Inflammatory macrophage treated with lipopolysaccharide for 4 hours (primary cell): Measurements from ENCODE around the gene IQSEC1.

Experiments
- DNase-seq: peaks from one replicate; pipeline ENCODE4 v3.0.0-alpha.2; 2020

Gene IQSEC1

GRCh38 chr3:12996181-12996506 lies 77.1 kb downstream of the IQSEC1 start:
- no peak for DNase-seq

DNA sequence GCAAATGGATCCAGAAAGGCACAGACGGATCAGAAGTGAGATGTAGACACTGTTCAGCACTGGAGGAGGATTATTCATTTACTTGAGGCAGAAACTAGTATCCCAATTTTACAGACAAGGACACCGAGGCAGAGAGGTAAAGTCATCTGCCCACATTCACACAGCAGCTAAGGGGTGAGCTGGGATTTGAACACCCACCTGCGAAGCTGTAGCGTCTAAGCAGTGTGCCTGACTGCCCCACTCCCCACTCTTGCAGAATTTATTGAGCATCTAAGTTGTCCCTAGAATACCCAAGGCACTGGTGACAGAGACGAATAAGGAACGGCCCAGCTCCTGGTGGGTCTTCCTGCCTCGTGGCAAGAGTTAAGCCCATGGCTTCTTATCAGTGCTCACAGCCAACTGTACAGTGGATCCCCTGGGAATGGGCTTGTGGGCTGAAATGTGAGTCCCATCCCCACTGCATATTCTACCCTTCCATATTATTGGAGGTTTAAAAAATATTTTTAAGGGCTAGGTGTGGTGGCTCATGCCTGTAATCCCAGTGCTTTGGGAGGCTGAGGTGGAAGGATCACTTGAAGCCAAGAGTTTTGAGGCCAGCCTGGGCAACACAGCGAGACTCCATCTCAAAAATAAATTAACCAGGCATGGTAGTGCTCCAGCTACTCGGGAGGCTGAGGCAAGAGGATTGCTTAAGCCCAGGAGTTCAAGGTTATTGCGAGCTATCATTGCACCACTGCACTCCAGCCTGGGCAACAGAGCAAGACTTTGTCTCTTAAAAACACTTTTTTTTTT lies 77.6 kb downstream of the IQSEC1 start:
- DNase-seq = peak; percentile 56

DNA sequence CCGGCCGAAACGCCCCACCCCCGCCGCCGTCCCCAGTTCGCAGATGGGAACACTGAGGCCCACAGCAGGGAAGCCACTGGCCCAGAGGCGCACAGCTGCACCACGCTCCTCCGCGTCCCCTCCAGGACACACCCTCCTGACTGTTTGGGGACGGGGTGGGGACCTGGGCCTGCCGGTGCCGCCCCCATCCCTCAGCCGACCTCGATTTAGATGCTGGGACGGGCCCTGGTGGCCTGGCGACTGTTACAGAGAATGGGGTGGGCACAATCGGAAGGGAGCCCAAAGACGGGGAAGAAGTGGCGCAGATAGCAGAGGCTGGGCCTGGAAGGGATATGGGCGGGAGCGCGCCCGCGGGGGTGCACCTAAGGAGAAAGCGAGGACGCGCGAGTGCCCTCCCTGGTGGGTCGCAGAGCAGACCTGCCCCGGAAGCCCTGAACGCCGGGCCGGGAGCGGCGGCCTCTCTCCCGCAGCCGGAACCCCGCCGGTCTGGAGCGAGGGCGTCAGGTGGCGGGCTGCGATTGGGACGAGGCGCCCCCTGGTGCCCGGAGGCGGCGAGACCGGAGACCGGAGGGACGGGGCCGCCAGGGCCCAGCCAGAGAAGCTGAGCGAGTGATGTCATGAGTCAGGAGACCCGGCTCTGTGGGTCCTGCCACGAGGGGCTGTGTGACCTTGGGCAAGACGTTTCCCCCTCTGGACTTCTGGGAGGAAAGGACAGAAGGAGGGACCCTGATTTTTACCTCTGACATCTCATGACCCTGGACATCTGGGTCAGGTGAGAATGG lies 78.4 kb downstream of the IQSEC1 start:
- DNase-seq = peak; percentile 77

- no peak for DNase-seq
These were observed 78.9 kb downstream of the IQSEC1 start for GRCh38 chr3:12994357-12994606.

DNA sequence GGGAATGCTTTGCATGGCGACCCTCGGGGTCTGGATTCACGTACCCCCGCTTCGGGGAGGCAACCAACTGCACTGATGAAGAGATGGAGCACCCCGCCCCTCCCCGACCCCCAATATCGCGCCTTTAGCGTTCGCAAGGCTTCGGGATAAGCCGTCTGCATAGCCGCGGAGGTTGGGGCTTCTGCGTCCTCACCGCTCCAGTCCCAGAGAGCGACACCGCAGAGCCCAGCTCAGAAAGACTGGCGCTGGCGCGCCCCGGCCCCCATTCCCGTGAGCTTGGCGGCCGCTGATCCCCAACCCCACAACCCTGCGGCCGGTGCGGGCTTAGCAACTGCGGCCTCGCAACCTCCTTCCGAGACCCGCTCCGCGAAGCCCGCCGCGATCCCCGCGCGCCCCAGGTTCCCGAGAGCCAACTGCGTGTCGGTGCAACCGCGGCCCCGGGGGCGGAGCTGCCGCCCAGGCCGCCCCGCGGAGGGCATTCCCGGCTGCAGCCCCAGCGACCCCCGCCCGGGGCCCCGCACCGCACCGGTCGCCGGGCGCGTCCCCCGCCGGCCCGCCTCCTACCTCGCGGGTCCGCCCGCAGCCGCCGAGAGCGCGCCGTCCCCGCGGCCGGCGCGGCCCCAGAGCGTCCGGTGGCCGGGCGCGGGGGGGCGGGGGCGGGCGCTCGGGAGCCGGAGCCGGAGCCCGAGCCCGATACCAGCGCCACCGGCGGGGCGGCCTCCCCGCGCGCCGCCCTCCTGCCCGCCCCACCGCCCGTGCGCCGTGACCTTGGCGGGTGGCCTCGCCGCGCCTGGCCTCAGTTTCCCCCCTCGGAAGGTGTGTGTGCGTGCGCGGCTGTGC lies 79.5 kb downstream of the IQSEC1 start:
- DNase-seq = no peak

DNA sequence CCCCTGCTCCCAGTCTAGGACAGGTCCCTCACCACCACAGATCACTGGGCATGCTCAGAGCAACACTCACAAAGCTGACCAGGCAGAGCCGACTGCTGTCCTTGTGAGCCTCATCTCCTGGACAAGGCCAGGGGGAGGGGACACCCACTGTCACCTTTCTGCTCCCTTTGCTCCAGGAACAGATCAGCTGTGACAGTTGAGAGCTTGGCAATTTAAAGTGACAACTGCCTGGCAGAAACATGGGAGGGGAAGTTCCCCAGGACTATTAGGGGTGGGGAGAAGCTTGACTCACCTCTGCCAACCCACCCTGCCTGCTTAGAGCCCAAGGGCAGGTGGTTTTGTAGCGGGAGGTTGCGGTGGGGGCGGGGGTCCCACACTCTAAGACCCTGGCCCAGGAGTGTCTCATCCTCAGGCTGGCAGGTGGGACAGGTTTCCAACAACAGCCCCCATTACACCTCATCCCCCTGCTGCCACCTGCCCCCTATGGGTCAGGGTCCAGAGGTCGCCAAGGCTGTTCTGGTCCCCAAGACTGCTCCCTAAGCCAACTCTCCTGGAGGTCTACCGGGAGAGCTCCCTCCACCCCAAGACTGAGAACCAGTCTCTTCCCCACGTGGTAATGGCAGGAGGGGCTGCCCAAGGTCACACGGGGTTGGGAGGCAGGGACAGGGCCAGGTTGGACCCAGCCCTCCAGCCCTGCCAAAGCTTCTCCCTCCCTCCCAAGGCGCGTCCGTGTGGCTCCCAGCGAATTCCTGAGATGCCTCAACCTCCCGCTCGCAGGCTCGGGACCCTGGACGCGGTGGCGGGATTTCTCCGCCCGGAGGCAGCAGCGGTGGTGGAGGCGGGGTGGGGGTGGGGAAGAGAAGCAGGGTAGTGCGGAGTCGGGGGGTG lies 80.4 kb downstream of the IQSEC1 start:
- DNase-seq = no peak

GRCh38 chr3:12991861-12992281 lies 81.4 kb downstream of the IQSEC1 start:
- DNase-seq = no peak

- DNase-seq = no peak
These were observed 81.8 kb downstream of the IQSEC1 start for GRCh38 chr3:12991481-12991837.

GRCh38 chr3:12990781-12991480 lies 82.3 kb downstream of the IQSEC1 start:
- no peak for DNase-seq

DNA sequence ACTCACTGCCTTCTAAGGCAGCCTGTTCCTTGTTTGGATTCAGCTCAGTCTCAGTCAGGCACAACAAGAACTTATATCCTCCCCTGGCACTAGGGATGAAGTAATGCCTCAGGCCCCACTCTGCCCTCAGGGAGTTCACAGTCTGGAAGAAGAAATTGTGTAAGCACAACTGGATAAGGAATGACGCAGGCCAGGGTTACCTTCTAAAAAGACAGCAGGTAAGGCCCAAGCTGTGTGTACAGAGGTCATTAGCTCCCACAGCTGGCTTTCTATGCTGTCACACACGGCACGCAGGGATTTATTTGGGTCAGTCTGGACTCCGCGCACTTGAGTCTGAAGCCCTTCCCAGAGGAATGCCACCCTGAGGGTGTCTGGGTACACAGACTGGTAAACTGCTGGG lies 82.9 kb downstream of the IQSEC1 start:
- no peak for DNase-seq

DNA sequence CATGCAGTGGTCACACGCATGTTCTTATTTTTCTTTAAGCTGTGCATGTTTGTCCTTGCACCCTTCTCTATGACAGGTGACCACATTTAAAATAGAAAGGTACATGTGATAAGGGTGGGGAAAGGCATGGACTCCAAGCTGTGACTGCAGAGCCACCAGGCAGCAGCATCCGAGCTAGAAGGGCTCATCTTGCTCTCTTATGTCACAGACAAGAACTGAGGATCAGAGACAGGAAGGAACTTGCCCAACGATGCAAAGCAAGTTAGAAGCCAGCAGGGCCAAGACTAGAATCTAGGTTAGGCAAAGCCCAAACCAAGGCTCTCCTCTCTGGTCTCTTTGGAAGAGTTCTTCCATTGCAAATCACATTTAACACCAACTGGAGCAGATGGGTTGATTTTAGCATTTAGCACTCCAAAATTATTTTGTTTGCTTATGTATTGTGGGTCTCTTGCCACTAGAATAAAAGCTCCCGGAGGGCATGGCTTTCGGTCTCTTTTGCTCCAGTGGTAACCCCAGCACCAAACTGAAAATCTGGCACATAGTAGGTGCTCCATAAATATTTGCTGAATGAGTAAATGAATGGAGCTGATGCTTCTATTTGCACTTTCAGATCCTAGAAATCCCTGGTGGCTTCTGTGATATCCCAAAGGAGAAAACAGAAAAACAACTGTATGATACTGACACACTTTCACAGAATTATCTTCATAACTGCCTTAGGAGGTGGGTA lies 84.3 kb downstream of the IQSEC1 start:
- no peak for DNase-seq

- no peak for DNase-seq
These were observed 85.6 kb downstream of the IQSEC1 start for GRCh38 chr3:12987602-12988001.

GRCh38 chr3:12986986-12987385 lies 86.2 kb downstream of the IQSEC1 start:
- DNase-seq = no peak

- no peak for DNase-seq
These were observed 86.7 kb downstream of the IQSEC1 start for GRCh38 chr3:12986521-12986920.

DNA sequence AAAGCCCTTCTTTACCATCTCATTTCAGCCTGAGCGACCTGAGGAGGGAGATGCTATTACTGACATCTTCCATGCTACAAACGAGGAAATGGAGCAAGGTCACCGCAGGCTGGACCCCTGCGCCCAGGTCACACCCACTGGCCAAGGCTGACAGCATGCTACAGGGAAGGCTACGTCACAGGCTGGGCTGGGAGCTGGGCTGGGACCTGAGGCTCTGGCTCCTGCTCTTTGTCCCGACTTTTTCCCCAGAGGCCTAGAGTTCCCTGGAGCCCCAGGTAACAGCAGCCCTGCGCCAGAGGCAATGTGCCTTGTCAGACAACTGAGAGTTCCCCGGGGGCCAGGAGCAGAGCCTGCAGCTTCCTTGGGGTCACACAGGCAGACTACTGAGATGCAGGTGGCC lies 87.2 kb downstream of the IQSEC1 start:
- DNase-seq = no peak

- DNase-seq = no peak
These were observed 88.1 kb downstream of the IQSEC1 start for GRCh38 chr3:12985148-12985547.

DNA sequence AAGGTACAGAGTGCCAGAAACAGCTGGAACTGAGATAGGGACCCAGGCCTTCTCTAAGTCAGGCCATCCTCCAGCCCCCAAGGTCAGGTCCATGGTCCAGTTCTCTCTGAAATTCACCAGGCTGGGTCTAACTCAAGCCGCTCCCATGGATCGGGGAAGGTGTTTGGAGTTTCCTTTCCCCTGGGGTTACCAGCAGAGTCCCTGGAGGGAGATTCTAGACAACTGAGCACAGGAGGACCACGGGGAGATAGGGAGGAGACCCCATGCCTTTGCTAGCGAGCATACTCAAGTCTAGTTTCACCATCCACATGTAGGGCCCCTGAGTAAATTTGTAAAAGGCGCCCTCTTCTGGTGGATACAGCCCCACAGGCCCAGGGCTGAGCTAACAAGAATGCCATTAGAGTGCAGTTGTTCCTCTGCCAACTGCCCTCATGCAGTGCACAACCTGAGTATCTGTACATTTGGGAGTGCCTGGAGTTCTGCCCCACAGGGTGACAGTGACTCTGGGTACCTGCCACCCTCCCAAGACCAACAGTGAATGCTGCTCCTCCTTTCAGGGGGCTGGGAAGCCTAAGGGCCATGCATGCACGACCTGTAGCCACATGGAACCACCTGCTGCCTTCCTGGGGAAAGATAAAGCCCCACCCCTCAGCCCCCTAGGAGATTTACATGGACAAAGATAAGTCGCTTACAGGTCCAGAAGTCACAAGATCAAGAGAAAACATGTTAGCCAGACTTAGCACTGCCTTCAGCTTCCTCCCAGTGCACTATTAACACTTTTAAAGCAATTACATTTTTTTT lies 89.0 kb downstream of the IQSEC1 start:
- peak; percentile 60 for DNase-seq

GRCh38 chr3:12983319-12983718 lies 89.9 kb downstream of the IQSEC1 start:
- no peak for DNase-seq

DNA sequence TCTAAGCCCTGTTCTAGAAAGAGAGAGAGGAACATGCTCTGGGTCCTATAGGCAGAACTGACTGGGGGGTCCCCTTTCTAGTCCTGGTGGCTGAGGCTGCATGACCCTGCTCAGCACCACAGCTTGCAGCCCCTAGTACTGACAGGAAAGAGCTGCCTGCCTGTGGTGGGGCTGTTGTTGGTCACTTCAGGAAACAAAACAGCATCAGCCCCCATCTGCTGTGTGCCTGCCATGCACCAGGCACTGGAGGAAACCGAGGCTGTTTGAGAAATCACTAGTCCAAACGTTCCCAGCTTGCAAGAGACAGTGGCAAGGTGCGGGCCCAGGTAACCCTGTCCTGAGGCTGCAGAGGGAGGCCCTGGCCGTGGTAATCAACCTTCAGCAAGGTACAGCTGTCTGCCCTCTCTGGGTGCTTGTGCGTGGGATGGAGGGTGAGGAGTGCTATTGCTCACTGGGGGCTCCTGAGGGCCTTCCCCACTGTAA lies 90.6 kb downstream of the IQSEC1 start:
- no peak for DNase-seq
